ENCODE measurements around the gene CAPN15. TPM values are rescaled to one million over a fixed set of nuclear protein-coding genes. Genes with fewer than 3 reads are reported as not detected.

The CAPN15 gene
- total RNA-seq, 1 experiment from 2014 or later = 91.2 TPM

GRCh38 chr16:536746-537145 lies 9.2 kb downstream of the CAPN15 start:
- no peaks in the 10 kb centered on the region for H3K36me3 ChIP-seq (ENCODE audit: insufficient read depth, low read length, poor library complexity, severe bottlenecking)
- TF ChIP-seq EZH2 (IDR thresholded peaks at IDR 0.05; ENCODE audit: borderline replicate concordance, low read depth, low read length, poor library complexity, severe bottlenecking) = no peak
- no peak for TF ChIP-seq CTCF (conservative IDR thresholded peaks at IDR 0.05; ENCODE audit: low read depth, low read length)
- H3K27ac ChIP-seq (ENCODE audit: low read depth, low read length, poor library complexity, severe bottlenecking) = no peak overlapping the region
- H3K27me3 ChIP-seq (replicated peaks; ENCODE audit: insufficient read depth, low read depth, low read length, poor library complexity) = no peaks in the 10 kb centered on the region
- intact Hi-C loops (cut with micrococcal nuclease; ENCODE audit: unreplicated experiment) = no loop called here
- no peak for DNase-seq (ENCODE audit: low spot score)
- H3K4me1 ChIP-seq (ENCODE audit: insufficient read depth, low read length, poor library complexity, severe bottlenecking) = no peaks in the 10 kb centered on the region
- no peak overlapping the region for H3K4me3 ChIP-seq (ENCODE audit: low read depth, low read length, poor library complexity, severe bottlenecking)
- CTCF ChIA-PET = no interaction called here
- H3K9me3 ChIP-seq (ENCODE audit: low read depth, low read length, poor library complexity, severe bottlenecking) = no peaks in the 10 kb centered on the region
- no TSS peak for BruUV-seq (replicated peaks)
- POLR2A ChIA-PET (ENCODE audit: low non-redundant PET) = no interaction called here

- TF ChIP-seq CTCF (conservative IDR thresholded peaks at IDR 0.05; ENCODE audit: low read depth, low read length) (0 out of 2 replicates have a peak, but pooled peaks have one; percentile 17), EZH2 (IDR thresholded peaks at IDR 0.05; ENCODE audit: borderline replicate concordance, low read depth, low read length, poor library complexity, severe bottlenecking) (no peak)
- POLR2A ChIA-PET (ENCODE audit: low non-redundant PET) = no interaction called here
- no peak for DNase-seq (ENCODE audit: low spot score)
- no peak overlapping the region for H3K27ac ChIP-seq (ENCODE audit: low read depth, low read length, poor library complexity, severe bottlenecking)
- H3K4me3 ChIP-seq (ENCODE audit: low read depth, low read length, poor library complexity, severe bottlenecking) = no peak overlapping the region
- no peaks in the 10 kb centered on the region for H3K36me3 ChIP-seq (ENCODE audit: insufficient read depth, low read length, poor library complexity, severe bottlenecking)
- H3K27me3 ChIP-seq (replicated peaks; ENCODE audit: insufficient read depth, low read depth, low read length, poor library complexity) = no peaks in the 10 kb centered on the region
- CTCF ChIA-PET = no interaction called here
- no peaks in the 10 kb centered on the region for H3K9me3 ChIP-seq (ENCODE audit: low read depth, low read length, poor library complexity, severe bottlenecking)
- no peaks in the 10 kb centered on the region for H3K4me1 ChIP-seq (ENCODE audit: insufficient read depth, low read length, poor library complexity, severe bottlenecking)
- intact Hi-C loops (cut with micrococcal nuclease; ENCODE audit: unreplicated experiment) = no loop called here
- BruUV-seq (replicated peaks) = no TSS peak
These were observed 10.2 kb downstream of the CAPN15 start for GRCh38 chr16:537415-538335.

- BruUV-seq (replicated peaks) = no TSS peak
- Histone ChIP-seq H3K4me1 (ENCODE audit: insufficient read depth, low read length, poor library complexity, severe bottlenecking) (no peaks in the 10 kb centered on the region), H3K36me3 (ENCODE audit: insufficient read depth, low read length, poor library complexity, severe bottlenecking) (no peaks in the 10 kb centered on the region), H3K27me3 (replicated peaks; ENCODE audit: insufficient read depth, low read depth, low read length, poor library complexity) (no peaks in the 10 kb centered on the region), H3K9me3 (ENCODE audit: low read depth, low read length, poor library complexity, severe bottlenecking) (no peaks in the 10 kb centered on the region), H3K27ac (ENCODE audit: low read depth, low read length, poor library complexity, severe bottlenecking) (no peak overlapping the region), H3K4me3 (ENCODE audit: low read depth, low read length, poor library complexity, severe bottlenecking) (no peak overlapping the region)
- intact Hi-C loops (cut with micrococcal nuclease; ENCODE audit: unreplicated experiment) = no loop called here
- ChIA-PET CTCF (no interaction called here), POLR2A (ENCODE audit: low non-redundant PET) (no interaction called here)
- DNase-seq (ENCODE audit: low spot score) = no peak
- TF ChIP-seq EZH2 (IDR thresholded peaks at IDR 0.05; ENCODE audit: borderline replicate concordance, low read depth, low read length, poor library complexity, severe bottlenecking) (no peak), CTCF (conservative IDR thresholded peaks at IDR 0.05; ENCODE audit: low read depth, low read length) (no peak)
These were observed 12.5 kb downstream of the CAPN15 start for GRCh38 chr16:539901-540530.

Measured in A673 (cell line).